ENCODE measurements around the gene RAMACL. TPM values are rescaled to one million over a fixed set of nuclear protein-coding genes. Genes with fewer than 3 reads are reported as not detected.

RAMACL gene
- total and polyA plus RNA-seq, 2 donors (not counting 1 experiment from before 2014, with no cell fraction given), result 2.7 TPM; not detected in 1

DNA sequence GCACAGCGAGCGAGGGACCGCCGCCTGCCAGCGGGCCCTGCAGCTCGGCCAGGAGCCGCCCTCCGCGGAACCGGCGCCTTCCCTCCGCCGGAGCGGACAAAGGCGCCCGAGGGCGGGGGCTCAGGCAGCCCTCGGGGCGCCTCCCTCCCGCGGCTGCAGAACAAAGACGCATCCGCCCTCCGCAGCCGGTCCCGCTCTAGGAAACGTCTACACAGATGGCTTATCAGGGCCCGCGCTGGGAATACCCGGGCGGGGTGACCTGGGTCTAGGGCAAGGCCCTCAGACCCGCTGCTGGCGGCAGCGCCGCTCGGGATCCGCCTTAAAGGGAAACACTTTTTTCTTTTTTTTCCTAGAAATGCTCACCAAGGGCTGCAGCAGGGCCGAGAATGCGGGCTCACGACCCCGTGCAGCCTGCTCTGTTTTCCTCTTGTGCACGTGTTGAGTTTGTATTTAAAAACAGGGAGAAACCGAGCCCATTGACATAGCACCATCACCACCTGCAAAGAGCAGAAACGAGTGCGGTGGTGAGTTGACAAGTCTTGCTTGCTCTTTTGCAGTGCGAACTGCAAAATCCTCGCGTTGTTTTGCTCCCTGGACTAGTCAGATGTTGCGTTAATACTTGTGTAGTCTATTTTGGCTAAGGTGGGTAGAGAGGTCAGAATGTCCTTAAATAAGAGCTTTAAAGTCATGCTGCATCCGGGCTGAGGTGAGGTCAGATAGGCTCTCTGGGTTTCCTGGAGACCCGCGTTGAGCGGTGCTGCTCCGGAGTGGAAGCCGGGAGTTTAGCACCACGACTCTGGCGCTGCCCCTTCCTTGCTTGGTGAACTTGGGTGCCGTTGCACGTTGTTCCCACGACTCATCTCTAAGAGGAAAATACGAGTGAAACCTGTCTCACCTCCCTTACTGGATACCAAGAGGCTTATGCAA, 41.7 kb upstream of the RAMACL start:
- intact Hi-C loops (cut with micrococcal nuclease), result loop anchor here (1.0 to 10.0 kb wide), 12 partner anchors 40 to 1201 kb away; partner anchors contain the start of genes CEP43, GPR31, RNASET2 and SFT2D1
- DNase-seq (no peak), ATAC-seq (ENCODE audit: low read depth) (peak; percentile 8)
- H3K4me1 Mint-ChIP-seq, result peaks cover 27% of the 10 kb centered on the region
- H3K9me3 ChIP-seq (ENCODE audit: control extremely low read depth in 1 of 3, control insufficient read depth in 2 of 3, insufficient read depth in 1 of 3, low read length in 2 of 3), result peaks cover 0 to 6% (median 0%) of the 10 kb centered on the region in 3 donors
- peak overlapping the region; percentile 37 to 44 for H3K27ac ChIP-seq (ENCODE audit: low read length in 2 of 2)
- CTCF ChIA-PET, result interaction anchor here (0.7 to 1.6 kb wide), 5 partner anchors 123 to 485 kb away, joined by 3 read pairs; no protein-coding TSS in a partner anchor
- no peaks in the 10 kb centered on the region for H3K9me3 Mint-ChIP-seq (ENCODE audit: insufficient read depth)
- H3K27me3 Mint-ChIP-seq, result peaks cover 20% of the 10 kb centered on the region
- H3K4me1 ChIP-seq (ENCODE audit: control insufficient read depth in 2 of 2, insufficient read depth in 2 of 2, low read length in 2 of 2), result peaks cover 18 to 19% of the 10 kb centered on the region in 2 donors
- no peaks in the 10 kb centered on the region for H3K36me3 ChIP-seq (replicated peaks in 1 of 2; ENCODE audit: control extremely low read depth in 1 of 2, control insufficient read depth in 1 of 2, extremely low read depth in 1 of 2, insufficient read depth in 2 of 2, low read length in 1 of 2)
- H3K4me2 ChIP-seq (replicated peaks; ENCODE audit: low read depth, low read length, poor library complexity, severe bottlenecking), result peak overlapping the region; percentile 96
- 1% methylated on average over 45 of the region's 61 CpGs for WGBS (ENCODE audit: insufficient coverage)
- peak overlapping the region; percentile 76 for H2AFZ ChIP-seq (ENCODE audit: insufficient read depth, low read depth, low read length, poor library complexity, severe bottlenecking)
- H4K20me1 ChIP-seq (ENCODE audit: control insufficient read depth, insufficient read depth, low read length, poor library complexity, severe bottlenecking), result no peaks in the 10 kb centered on the region
- peak overlapping the region; percentile 93 for H3K27ac Mint-ChIP-seq
- POLR2A ChIA-PET, result interaction anchor here (1.0 kb wide), 1 partner anchor 39 kb away, joined by 7 read pairs; no protein-coding TSS in a partner anchor
- TF ChIP-seq EZH2 (IDR thresholded peaks at IDR 0.05; ENCODE audit: borderline replicate concordance, insufficient read depth, low read depth, low read length, poor library complexity, severe bottlenecking), result no peak
- TF ChIP-seq, protein P1, sequence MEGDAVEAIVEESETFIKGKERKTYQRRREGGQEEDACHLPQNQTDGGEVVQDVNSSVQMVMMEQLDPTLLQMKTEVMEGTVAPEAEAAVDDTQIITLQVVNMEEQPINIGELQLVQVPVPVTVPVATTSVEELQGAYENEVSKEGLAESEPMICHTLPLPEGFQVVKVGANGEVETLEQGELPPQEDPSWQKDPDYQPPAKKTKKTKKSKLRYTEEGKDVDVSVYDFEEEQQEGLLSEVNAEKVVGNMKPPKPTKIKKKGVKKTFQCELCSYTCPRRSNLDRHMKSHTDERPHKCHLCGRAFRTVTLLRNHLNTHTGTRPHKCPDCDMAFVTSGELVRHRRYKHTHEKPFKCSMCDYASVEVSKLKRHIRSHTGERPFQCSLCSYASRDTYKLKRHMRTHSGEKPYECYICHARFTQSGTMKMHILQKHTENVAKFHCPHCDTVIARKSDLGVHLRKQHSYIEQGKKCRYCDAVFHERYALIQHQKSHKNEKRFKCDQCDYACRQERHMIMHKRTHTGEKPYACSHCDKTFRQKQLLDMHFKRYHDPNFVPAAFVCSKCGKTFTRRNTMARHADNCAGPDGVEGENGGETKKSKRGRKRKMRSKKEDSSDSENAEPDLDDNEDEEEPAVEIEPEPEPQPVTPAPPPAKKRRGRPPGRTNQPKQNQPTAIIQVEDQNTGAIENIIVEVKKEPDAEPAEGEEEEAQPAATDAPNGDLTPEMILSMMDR (IDR thresholded peaks at IDR 0.05), result no peak
- peak overlapping the region; percentile 54 to 95 (median 70) for H3K4me3 ChIP-seq (ENCODE audit: control extremely low read depth in 1 of 5, extremely low read depth in 1 of 5, insufficient read depth in 1 of 5, low read depth in 2 of 5, low read length in 4 of 5)
- no peaks in the 10 kb centered on the region for H3K79me2 ChIP-seq (ENCODE audit: control insufficient read depth, insufficient read depth, low read length)
- H3K4me3 Mint-ChIP-seq, result peak overlapping the region; percentile 85
- peak overlapping the region; percentile 82 for H3K9ac ChIP-seq (ENCODE audit: low read length)
- H3K27me3 ChIP-seq (replicated peaks in 1 of 4; ENCODE audit: control extremely low read depth in 1 of 4, control insufficient read depth in 3 of 4, insufficient read depth in 4 of 4, low read length in 3 of 4), result peaks cover 0 to 45% (median 21%) of the 10 kb centered on the region in 4 experiments
